H9 (cell line): ENCODE results near the gene GAL3ST1. TPM values are rescaled to one million over a fixed set of nuclear protein-coding genes. Genes with fewer than 3 reads are reported as not detected.
A peak's percentile ranks its signal among the peaks of the same experiment; 100 is the strongest.

Source experiments
- DNase-seq: peaks from one replicate; pipeline ENCODE4 v3.0.0-alpha.2; 2017
- H2AFZ ChIP-seq: one replicate; pipeline ENCODE4 v1.6.1; 2013; ENCODE audit warnings: mild to moderate bottlenecking, low read length, control low read depth, moderate library complexity
- H2AK5ac ChIP-seq: 2 replicates; pipeline ENCODE4 v1.6.1; 2013; ENCODE audit warnings: low read length, control low read depth, mixed read lengths; ENCODE audit not compliant: insufficient read length
- H2BK120ac ChIP-seq: one replicate; pipeline ENCODE4 v1.6.1; 2013; ENCODE audit warnings: low read depth, mild to moderate bottlenecking, low read length, control low read depth, inconsistent platforms; ENCODE audit not compliant: poor library complexity, severe bottlenecking
- H2BK12ac ChIP-seq: 2 replicates; pipeline ENCODE4 v1.6.1; 2013; ENCODE audit warnings: low read length, control low read depth, mixed read lengths, low read depth; ENCODE audit not compliant: insufficient read length
- H2BK15ac ChIP-seq: 2 replicates; pipeline ENCODE4 v1.6.1; 2013; ENCODE audit warnings: low read depth, low read length, control low read depth
- H2BK20ac ChIP-seq: one replicate; pipeline ENCODE4 v1.6.1; 2013; ENCODE audit warnings: low read depth, mild to moderate bottlenecking, low read length, control low read depth, inconsistent platforms; ENCODE audit not compliant: poor library complexity, severe bottlenecking
- H2BK5ac ChIP-seq: 2 replicates; pipeline ENCODE4 v1.6.1; 2013; ENCODE audit warnings: low read length, control low read depth, mixed read lengths; ENCODE audit not compliant: insufficient read length
- H3K14ac ChIP-seq: 2 replicates; pipeline ENCODE4 v1.6.1; 2013; ENCODE audit warnings: low read length, control low read depth; ENCODE audit not compliant: insufficient read depth
- H3K18ac ChIP-seq: 2 replicates; pipeline ENCODE4 v1.6.1; 2013; ENCODE audit warnings: low read depth, mild to moderate bottlenecking, mixed read lengths, low read length, control low read depth; ENCODE audit not compliant: insufficient read length
- H3K23ac ChIP-seq: 2 replicates; pipeline ENCODE4 v1.6.1; 2013; ENCODE audit warnings: low read length, control low read depth, mixed read lengths, low read depth; ENCODE audit not compliant: insufficient read length
- H3K23me2 ChIP-seq: 2 replicates; pipeline ENCODE4 v1.6.1; 2013; ENCODE audit warnings: low read depth, mild to moderate bottlenecking, mixed read lengths, low read length, control low read depth; ENCODE audit not compliant: insufficient read length, poor library complexity, severe bottlenecking
- H3K27ac ChIP-seq: 2 replicates; pipeline ENCODE4 v1.5.1; 2013; ENCODE audit warnings: low read length, control low read depth, mixed read lengths, low read depth; ENCODE audit not compliant: insufficient read length
- H3K27me3 ChIP-seq: 2 replicates; pipeline ENCODE4 v1.6.1; 2013; ENCODE audit warnings: low read length, control low read depth, inconsistent platforms; ENCODE audit not compliant: insufficient read depth
- H3K4ac ChIP-seq: 2 replicates; pipeline ENCODE4 v1.6.1; 2013; ENCODE audit warnings: low read depth, mild to moderate bottlenecking, control low read depth, inconsistent platforms, low read length, moderate library complexity
- H3K4me1 ChIP-seq: 2 replicates; pipeline ENCODE4 v1.6.1; 2013; ENCODE audit warnings: low read length, control low read depth, inconsistent platforms; ENCODE audit not compliant: insufficient read depth
- H3K4me2 ChIP-seq: 2 replicates; pipeline ENCODE4 v1.6.1; 2013; ENCODE audit warnings: low read length, control low read depth, mixed read lengths; ENCODE audit not compliant: insufficient read length, insufficient read depth
- H3K56ac ChIP-seq: 2 replicates; pipeline ENCODE4 v1.6.1; 2013; ENCODE audit warnings: low read depth, mild to moderate bottlenecking, mixed read lengths, low read length, control low read depth; ENCODE audit not compliant: insufficient read length
- H3K79me1 ChIP-seq: 2 replicates; pipeline ENCODE4 v1.6.1; 2013; ENCODE audit warnings: low read depth, mild to moderate bottlenecking, moderate library complexity, low read length, control low read depth, inconsistent platforms; ENCODE audit not compliant: insufficient read depth, poor library complexity, severe bottlenecking
- H3K79me2 ChIP-seq: 2 replicates; pipeline ENCODE4 v1.6.1; 2013; ENCODE audit warnings: low read length, control low read depth, inconsistent platforms; ENCODE audit not compliant: insufficient read depth
- H3K9ac ChIP-seq: 2 replicates; pipeline ENCODE4 v1.6.1; 2013; ENCODE audit warnings: low read length, control low read depth, mixed read lengths; ENCODE audit not compliant: insufficient read length; ENCODE audit errors: extremely low read depth
- H3K9me3 ChIP-seq: one replicate; pipeline ENCODE4 v1.6.1; 2013; ENCODE audit warnings: low read depth, low read length, inconsistent platforms; ENCODE audit not compliant: control insufficient read depth
- H3T11ph ChIP-seq: one replicate; pipeline ENCODE4 v1.6.1; 2013; ENCODE audit warnings: mild to moderate bottlenecking, low read length, control low read depth, inconsistent platforms
- H4K20me1 ChIP-seq: one replicate; pipeline ENCODE4 v1.6.1; 2013; ENCODE audit not compliant: control insufficient read depth, insufficient read length, insufficient read depth
- H4K5ac ChIP-seq: 2 replicates; pipeline ENCODE4 v1.6.1; 2013; ENCODE audit warnings: low read depth, mild to moderate bottlenecking, mixed read lengths, low read length, control low read depth; ENCODE audit not compliant: insufficient read length
- H4K8ac ChIP-seq: replicated peaks from 2 replicates; pipeline ENCODE4 v1.6.1; 2013; ENCODE audit warnings: low read length, control low read depth, mixed read lengths, low read depth; ENCODE audit not compliant: insufficient read length
- H4K91ac ChIP-seq: 2 replicates; pipeline ENCODE4 v1.6.1; 2013; ENCODE audit warnings: low read depth, mild to moderate bottlenecking, moderate library complexity, mixed read lengths, low read length, control low read depth; ENCODE audit not compliant: insufficient read length
- H3K27ac Mint-ChIP-seq, 3 experiments: 2 replicates in 2 of 3; 3 replicates in 1 of 3; pipeline ENCODE4 v1.8.0; 2020 to 2021; ENCODE audit warnings: mixed read lengths in 3 of 3, mild to moderate bottlenecking in 1 of 3, moderate library complexity in 1 of 3
- H3K27me3 Mint-ChIP-seq: 2 replicates; pipeline ENCODE4 v1.8.0; 2021; ENCODE audit warnings: low read depth, mild to moderate bottlenecking, moderate library complexity, mixed read lengths
- H3K36me3 Mint-ChIP-seq, 3 experiments: 2 replicates in 2 of 3; 3 replicates in 1 of 3; pipeline ENCODE4 v1.8.0; 2020 to 2021; ENCODE audit warnings: low read depth in 3 of 3, mixed read lengths in 3 of 3; ENCODE audit not compliant: insufficient read depth in 1 of 3
- H3K4me1 Mint-ChIP-seq, 2 experiments: 2 replicates each; pipeline ENCODE4 v1.8.0; 2020; ENCODE audit warnings: mixed read lengths in 2 of 2
- H3K4me3 Mint-ChIP-seq, 2 experiments: 2 replicates in 1 of 2; 3 replicates in 1 of 2; pipeline ENCODE4 v1.8.0; 2020 to 2021; ENCODE audit warnings: mild to moderate bottlenecking in 2 of 2, mixed read lengths in 2 of 2, moderate library complexity in 1 of 2
- H3K9me3 Mint-ChIP-seq, 2 experiments: 2 replicates in 1 of 2; 3 replicates in 1 of 2; pipeline ENCODE4 v1.8.0; 2020; ENCODE audit warnings: mild to moderate bottlenecking in 2 of 2, mixed read lengths in 2 of 2, moderate library complexity in 1 of 2
- WGBS: extraction: QIAGEN DNeasy Blood & Tissue Kit; methylation state at CpG from one replicate; pipeline ENCODE4 v1.1.7; 2013; ENCODE audit warnings: missing lambda C conversion rate, low lambda C conversion rate, mixed read lengths; ENCODE audit not compliant: insufficient read length; ENCODE audit errors: extremely low coverage; 5-methylcytosine and 5-hydroxymethylcytosine counted together
- total RNA-seq: library from RNA; stranded (reverse); gene quantifications from 2 replicates; pipeline ENCODE4 v1.2.1, GENCODE V29; 2021
- TF ChIP-seq, protein P1 (sequence below): fragments of 200-600 bp; sonication (generic); conservative IDR thresholded peaks from 3 replicates; pipeline ENCODE4 v1.8.0; 2021; ENCODE audit warnings: antibody characterized with exemption, mild to moderate bottlenecking

The GAL3ST1 gene
- total RNA-seq, 1 experiment from 2014 or later: 5.1 TPM

DNA sequence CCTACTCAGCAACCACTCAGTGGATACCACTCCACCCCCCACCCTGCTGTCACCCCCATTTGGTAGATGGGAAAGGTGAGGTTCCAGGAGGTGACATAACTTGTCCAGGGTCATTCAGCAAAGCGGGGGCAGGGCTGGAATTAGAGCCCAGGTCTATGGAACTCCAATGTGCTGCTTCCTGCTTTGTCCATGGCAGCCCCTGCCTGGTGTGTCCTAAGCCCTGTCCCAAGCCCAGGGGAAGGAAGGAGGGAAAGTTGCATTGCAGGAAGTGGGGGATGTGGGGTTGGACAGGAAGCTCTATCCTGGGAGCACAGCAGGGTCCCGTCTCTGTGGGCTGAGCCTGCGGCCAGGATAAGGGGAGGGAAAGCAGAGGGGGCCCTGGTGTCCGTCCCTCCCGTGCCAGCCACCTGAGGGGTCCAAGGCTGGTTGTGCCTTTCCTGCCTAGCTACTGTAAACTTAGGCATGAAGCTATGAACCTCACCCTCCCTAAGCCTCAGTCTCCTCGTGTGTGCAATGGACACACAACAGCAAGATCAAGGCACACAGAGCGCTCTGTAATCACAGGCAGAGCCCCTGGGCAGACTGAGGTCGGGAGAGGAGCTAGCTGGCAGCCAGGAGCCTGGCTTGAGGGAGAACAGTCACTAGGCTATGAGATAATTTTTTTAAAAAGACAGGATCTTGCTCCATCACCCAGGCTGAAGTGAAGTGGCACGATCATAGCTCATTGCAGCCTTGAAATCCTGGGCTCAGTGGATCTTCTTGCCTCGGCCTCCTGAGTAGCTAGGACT lies 12.9 kb downstream of the GAL3ST1 start:
- H3T11ph ChIP-seq: no peak overlapping the region
- no peak overlapping the region for H2BK12ac ChIP-seq
- Mint-ChIP-seq H3K36me3 (no peaks in the 10 kb centered on the region), H3K4me3 (peak overlapping the region in 1 of 2 experiments; percentile 17; a peak in 1 of 5 replicates), H3K27me3 (no peaks in the 10 kb centered on the region), H3K27ac (peak overlapping the region in 2 of 3 experiments; percentile 32 to 92; a peak in 4 of 7 replicates), H3K9me3 (no peaks in the 10 kb centered on the region), H3K4me1 (peaks cover 26 to 33% of the 10 kb centered on the region in 2 experiments)
- H3K18ac ChIP-seq: no peak overlapping the region
- TF ChIP-seq, protein P1, sequence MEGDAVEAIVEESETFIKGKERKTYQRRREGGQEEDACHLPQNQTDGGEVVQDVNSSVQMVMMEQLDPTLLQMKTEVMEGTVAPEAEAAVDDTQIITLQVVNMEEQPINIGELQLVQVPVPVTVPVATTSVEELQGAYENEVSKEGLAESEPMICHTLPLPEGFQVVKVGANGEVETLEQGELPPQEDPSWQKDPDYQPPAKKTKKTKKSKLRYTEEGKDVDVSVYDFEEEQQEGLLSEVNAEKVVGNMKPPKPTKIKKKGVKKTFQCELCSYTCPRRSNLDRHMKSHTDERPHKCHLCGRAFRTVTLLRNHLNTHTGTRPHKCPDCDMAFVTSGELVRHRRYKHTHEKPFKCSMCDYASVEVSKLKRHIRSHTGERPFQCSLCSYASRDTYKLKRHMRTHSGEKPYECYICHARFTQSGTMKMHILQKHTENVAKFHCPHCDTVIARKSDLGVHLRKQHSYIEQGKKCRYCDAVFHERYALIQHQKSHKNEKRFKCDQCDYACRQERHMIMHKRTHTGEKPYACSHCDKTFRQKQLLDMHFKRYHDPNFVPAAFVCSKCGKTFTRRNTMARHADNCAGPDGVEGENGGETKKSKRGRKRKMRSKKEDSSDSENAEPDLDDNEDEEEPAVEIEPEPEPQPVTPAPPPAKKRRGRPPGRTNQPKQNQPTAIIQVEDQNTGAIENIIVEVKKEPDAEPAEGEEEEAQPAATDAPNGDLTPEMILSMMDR: no peak
- no peaks in the 10 kb centered on the region for H3K27me3 ChIP-seq
- no peak overlapping the region for H3K4ac ChIP-seq
- no peak overlapping the region for H3K56ac ChIP-seq
- H2BK20ac ChIP-seq: no peak overlapping the region
- H3K9me3 ChIP-seq: no peaks in the 10 kb centered on the region
- H2BK15ac ChIP-seq: no peak overlapping the region
- H4K91ac ChIP-seq: no peak overlapping the region
- no peak overlapping the region for H2AFZ ChIP-seq
- H3K4me1 ChIP-seq: no peaks in the 10 kb centered on the region
- H4K20me1 ChIP-seq: no peaks in the 10 kb centered on the region
- no peak overlapping the region for H2BK120ac ChIP-seq
- no peak overlapping the region for H3K4me2 ChIP-seq
- H2BK5ac ChIP-seq: no peak overlapping the region
- H2AK5ac ChIP-seq: no peak overlapping the region
- no peak overlapping the region for H4K8ac ChIP-seq
- 0 out of 2 replicates have a peak overlapping the region, but pooled peaks have one; percentile 6 for H3K14ac ChIP-seq
- H3K23me2 ChIP-seq: no peaks in the 10 kb centered on the region
- no peak overlapping the region for H3K23ac ChIP-seq
- H3K9ac ChIP-seq: no peak overlapping the region
- no peak overlapping the region for H3K27ac ChIP-seq
- no peaks in the 10 kb centered on the region for H3K79me2 ChIP-seq
- WGBS: no CpG with 5 or more reads among the region's 10 CpGs
- no peak overlapping the region for H4K5ac ChIP-seq
- no peaks in the 10 kb centered on the region for H3K79me1 ChIP-seq
- peak; percentile 66 for DNase-seq
